SK-N-SH treated with all-trans-retinoic acid at 6 μM for 48 hours (cell line): ENCODE data around the gene TROAP.
"Not testable (repeated sequence)": the region's sequence is repeated elsewhere in the genome, so short reads cannot be mapped to it uniquely, and the experiment has no call there.

Source experiments
- ATAC-seq: fragments of 200-7000 bp; cut with Tn5 transposase; 3 replicates; pipeline ENCODE4 v1.9.1; 2020; ENCODE audit warnings: mild to moderate bottlenecking, moderate library complexity
- BACH2 ChIP-seq: fragments of 250-450 bp; sonication (Bioruptor Pico); IDR thresholded peaks from 2 replicates; pipeline ENCODE4 v1.9.0; 2021; ENCODE audit warnings: mild to moderate bottlenecking, borderline replicate concordance
- CSDC2 ChIP-seq: fragments of 250-450 bp; sonication (Bioruptor Pico); IDR thresholded peaks from 2 replicates; pipeline ENCODE4 v1.5.0; 2020; ENCODE audit warnings: mild to moderate bottlenecking, moderate library complexity
- CSRNP3 ChIP-seq: fragments of 250-450 bp; sonication (Bioruptor Pico); IDR thresholded peaks from 2 replicates; pipeline ENCODE4 v1.5.1; 2021; ENCODE audit warnings: mild to moderate bottlenecking, moderate library complexity
- ESRRG ChIP-seq: fragments of 250-450 bp; sonication (Bioruptor Pico); IDR thresholded peaks from 2 replicates; pipeline ENCODE4 v1.6.1; 2021; ENCODE audit warnings: mild to moderate bottlenecking
- ISL1 ChIP-seq: fragments of 250-450 bp; sonication (Bioruptor Pico); IDR thresholded peaks from 2 replicates; pipeline ENCODE4 v2.1.2; 2022; ENCODE audit warnings: mild to moderate bottlenecking, moderate library complexity
- OSR1 ChIP-seq: fragments of 250-450 bp; sonication (Bioruptor Pico); IDR thresholded peaks from 2 replicates; pipeline ENCODE4 v1.8.0; 2022; ENCODE audit warnings: moderate library complexity, mild to moderate bottlenecking, inconsistent platforms
- PATZ1 ChIP-seq: fragments of 250-450 bp; sonication (Bioruptor Pico); IDR thresholded peaks from 2 replicates; pipeline ENCODE4 v1.8.0; 2020; ENCODE audit warnings: mild to moderate bottlenecking, moderate library complexity, borderline replicate concordance
- POU6F1 ChIP-seq: fragments of 250-450 bp; sonication (Bioruptor Pico); IDR thresholded peaks from 2 replicates; pipeline ENCODE4 v1.8.0; 2021; ENCODE audit warnings: low read depth, mild to moderate bottlenecking, moderate library complexity, borderline replicate concordance
- RARB ChIP-seq: fragments of 250-450 bp; sonication (Bioruptor Pico); IDR thresholded peaks from 2 replicates; pipeline ENCODE4 v1.8.0; 2021; ENCODE audit warnings: mild to moderate bottlenecking, moderate library complexity
- SNAI2 ChIP-seq: fragments of 250-450 bp; sonication (Bioruptor Pico); IDR thresholded peaks from 2 replicates; pipeline ENCODE4 v1.5.0; 2020; ENCODE audit warnings: mild to moderate bottlenecking, moderate library complexity
- TOX ChIP-seq: fragments of 250-450 bp; sonication (Bioruptor Pico); IDR thresholded peaks from 2 replicates; pipeline ENCODE4 v1.8.0; 2021; ENCODE audit warnings: mild to moderate bottlenecking, moderate library complexity, borderline replicate concordance
- ZC3H10 ChIP-seq: fragments of 250-450 bp; sonication (Bioruptor Pico); IDR thresholded peaks from 2 replicates; pipeline ENCODE4 v1.5.1; 2021; ENCODE audit warnings: mild to moderate bottlenecking, moderate library complexity
- ZFP3 ChIP-seq: fragments of 250-450 bp; sonication (Bioruptor Pico); IDR thresholded peaks from 2 replicates; pipeline ENCODE4 v1.5.0; 2020; ENCODE audit warnings: mild to moderate bottlenecking, moderate library complexity
- ZFP30 ChIP-seq: fragments of 450-650 bp; formaldehyde crosslinking; IDR thresholded peaks from 2 replicates; pipeline ENCODE4 v1.5.0; 2022; ENCODE audit warnings: mild to moderate bottlenecking, moderate library complexity
- ZNF565 ChIP-seq: fragments of 450-650 bp; formaldehyde crosslinking; conservative IDR thresholded peaks from 2 replicates; pipeline ENCODE4 v1.5.0; 2020; ENCODE audit warnings: low read depth, mild to moderate bottlenecking, moderate library complexity
- ZNF70 ChIP-seq: fragments of 450-650 bp; formaldehyde crosslinking; IDR thresholded peaks from 2 replicates; pipeline ENCODE4 v1.5.0; 2020; ENCODE audit warnings: mild to moderate bottlenecking, moderate library complexity
- ZNF8 ChIP-seq: fragments of 450-650 bp; formaldehyde crosslinking; IDR thresholded peaks from 2 replicates; pipeline ENCODE4 v1.5.0; 2020; ENCODE audit warnings: mild to moderate bottlenecking, moderate library complexity
- TF ChIP-seq, protein P1 (sequence below): fragments of 250-450 bp; sonication (Bioruptor Pico); IDR thresholded peaks from 2 replicates; pipeline ENCODE4 v1.5.1; 2020; ENCODE audit warnings: low read depth, mild to moderate bottlenecking, moderate library complexity
- TF ChIP-seq, protein P2 (sequence below): fragments of 250-450 bp; sonication (Bioruptor Pico); IDR thresholded peaks from 2 replicates; pipeline ENCODE4 v1.5.0; 2020; ENCODE audit warnings: mild to moderate bottlenecking, moderate library complexity

The TROAP gene

GRCh38 chr12:49370539-49370938, 47.5 kb downstream of the TROAP start:
- ATAC-seq, result no peak
- no peak for TF ChIP-seq ZFP30 (CRISPR knock-in tag)
- no peak for TF ChIP-seq POU6F1 (CRISPR knock-in tag)
- no peak for TF ChIP-seq ZNF565 (CRISPR knock-in tag)
- TF ChIP-seq SNAI2 (CRISPR knock-in tag), result no peak
- no peak for TF ChIP-seq OSR1 (CRISPR knock-in tag)
- no peak for TF ChIP-seq RARB (CRISPR knock-in tag)

DNA sequence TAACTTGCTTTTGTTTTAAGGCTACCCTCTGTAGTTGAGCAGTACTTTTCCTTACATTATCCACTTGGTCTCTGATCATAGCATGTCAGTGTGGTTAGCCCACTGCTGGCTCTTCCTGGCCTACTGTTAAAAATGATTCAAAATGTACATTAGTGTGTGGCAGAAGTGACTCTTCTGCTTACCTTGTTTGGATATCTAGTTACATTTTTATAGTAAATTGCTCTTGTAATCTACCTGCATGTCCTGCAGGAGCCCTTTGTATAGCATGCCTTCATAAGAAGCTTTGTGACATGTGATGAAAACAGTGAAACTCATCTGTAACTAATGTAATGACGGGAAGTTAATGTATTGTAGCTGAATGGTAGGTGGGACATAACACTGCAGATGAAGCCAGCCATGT, 52.4 kb downstream of the TROAP start:
- ATAC-seq, result no peak; the same call in 2 of the 3 replicates
- no peak for TF ChIP-seq ZNF565 (CRISPR knock-in tag)

DNA sequence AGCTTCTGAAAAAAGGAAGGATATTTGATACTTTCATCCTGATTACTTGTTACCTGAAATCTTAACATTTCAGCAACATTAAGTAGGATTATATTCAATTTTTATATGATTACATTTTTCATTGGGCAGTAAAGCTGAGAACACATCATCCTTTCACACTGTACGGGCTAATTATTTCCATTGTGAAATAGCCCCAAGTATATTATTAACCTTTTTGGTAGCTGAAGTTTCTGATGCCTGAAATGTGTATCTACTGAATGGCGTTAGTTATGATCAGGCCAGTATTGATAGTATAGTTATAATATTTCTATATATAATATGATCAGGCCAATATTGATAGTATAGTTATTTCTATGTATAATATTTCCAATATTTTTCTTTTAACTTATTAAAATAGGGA, 54.3 kb downstream of the TROAP start:
- no peak for TF ChIP-seq CSDC2 (CRISPR knock-in tag)
- TF ChIP-seq ZC3H10, result no peak
- TF ChIP-seq CSRNP3 (CRISPR knock-in tag), result no peak
- TF ChIP-seq ISL1 (CRISPR knock-in tag), result no peak
- no peak for TF ChIP-seq ZFP30 (CRISPR knock-in tag)
- TF ChIP-seq, protein P1, sequence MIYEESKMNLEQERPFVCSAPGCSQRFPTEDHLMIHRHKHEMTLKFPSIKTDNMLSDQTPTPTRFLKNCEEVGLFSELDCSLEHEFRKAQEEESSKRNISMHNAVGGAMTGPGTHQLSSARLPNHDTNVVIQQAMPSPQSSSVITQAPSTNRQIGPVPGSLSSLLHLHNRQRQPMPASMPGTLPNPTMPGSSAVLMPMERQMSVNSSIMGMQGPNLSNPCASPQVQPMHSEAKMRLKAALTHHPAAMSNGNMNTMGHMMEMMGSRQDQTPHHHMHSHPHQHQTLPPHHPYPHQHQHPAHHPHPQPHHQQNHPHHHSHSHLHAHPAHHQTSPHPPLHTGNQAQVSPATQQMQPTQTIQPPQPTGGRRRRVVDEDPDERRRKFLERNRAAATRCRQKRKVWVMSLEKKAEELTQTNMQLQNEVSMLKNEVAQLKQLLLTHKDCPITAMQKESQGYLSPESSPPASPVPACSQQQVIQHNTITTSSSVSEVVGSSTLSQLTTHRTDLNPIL (CRISPR knock-in tag), result no peak
- no peak for TF ChIP-seq ZNF70 (CRISPR knock-in tag)
- no peak for TF ChIP-seq OSR1 (CRISPR knock-in tag)
- no peak for TF ChIP-seq RARB (CRISPR knock-in tag)
- TF ChIP-seq SNAI2 (CRISPR knock-in tag), result no peak
- no peak for TF ChIP-seq ESRRG (CRISPR knock-in tag)
- TF ChIP-seq ZNF565 (CRISPR knock-in tag), result no peak
- TF ChIP-seq, protein P2, sequence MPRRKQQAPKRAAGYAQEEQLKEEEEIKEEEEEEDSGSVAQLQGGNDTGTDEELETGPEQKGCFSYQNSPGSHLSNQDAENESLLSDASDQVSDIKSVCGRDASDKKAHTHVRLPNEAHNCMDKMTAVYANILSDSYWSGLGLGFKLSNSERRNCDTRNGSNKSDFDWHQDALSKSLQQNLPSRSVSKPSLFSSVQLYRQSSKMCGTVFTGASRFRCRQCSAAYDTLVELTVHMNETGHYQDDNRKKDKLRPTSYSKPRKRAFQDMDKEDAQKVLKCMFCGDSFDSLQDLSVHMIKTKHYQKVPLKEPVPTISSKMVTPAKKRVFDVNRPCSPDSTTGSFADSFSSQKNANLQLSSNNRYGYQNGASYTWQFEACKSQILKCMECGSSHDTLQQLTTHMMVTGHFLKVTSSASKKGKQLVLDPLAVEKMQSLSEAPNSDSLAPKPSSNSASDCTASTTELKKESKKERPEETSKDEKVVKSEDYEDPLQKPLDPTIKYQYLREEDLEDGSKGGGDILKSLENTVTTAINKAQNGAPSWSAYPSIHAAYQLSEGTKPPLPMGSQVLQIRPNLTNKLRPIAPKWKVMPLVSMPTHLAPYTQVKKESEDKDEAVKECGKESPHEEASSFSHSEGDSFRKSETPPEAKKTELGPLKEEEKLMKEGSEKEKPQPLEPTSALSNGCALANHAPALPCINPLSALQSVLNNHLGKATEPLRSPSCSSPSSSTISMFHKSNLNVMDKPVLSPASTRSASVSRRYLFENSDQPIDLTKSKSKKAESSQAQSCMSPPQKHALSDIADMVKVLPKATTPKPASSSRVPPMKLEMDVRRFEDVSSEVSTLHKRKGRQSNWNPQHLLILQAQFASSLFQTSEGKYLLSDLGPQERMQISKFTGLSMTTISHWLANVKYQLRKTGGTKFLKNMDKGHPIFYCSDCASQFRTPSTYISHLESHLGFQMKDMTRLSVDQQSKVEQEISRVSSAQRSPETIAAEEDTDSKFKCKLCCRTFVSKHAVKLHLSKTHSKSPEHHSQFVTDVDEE (CRISPR knock-in tag), result no peak
- no peak for TF ChIP-seq BACH2 (CRISPR knock-in tag)
- TF ChIP-seq PATZ1 (CRISPR knock-in tag), result no peak
- no peak for TF ChIP-seq ZNF8 (CRISPR knock-in tag)
- no peak for TF ChIP-seq TOX (CRISPR knock-in tag)
- TF ChIP-seq ZFP3 (CRISPR knock-in tag), result no peak
- ATAC-seq, result no peak

- ATAC-seq, result not testable (repeated sequence)
Observed at GRCh38 chr12:49380184-49380583, 57.1 kb downstream of the TROAP start.
